HCT116 (cell line): Measurements from ENCODE around the gene EIF5AL1. TPM values are rescaled to one million over a fixed set of nuclear protein-coding genes. Genes with fewer than 3 reads are reported as not detected.

Experiments used
- ATAC-seq: fragments of 200-7000 bp; cut with Tn5 transposase; 2 replicates; pipeline ENCODE4 v1.9.1; 2020; ENCODE audit warnings: mild to moderate bottlenecking, moderate library complexity
- BruUV-seq: library from RNA; stranded (reverse); fragments of 400-500 nt; replicated peaks from 2 replicates; lab custom pipeline; 2021; lab: Mats Ljungman, UMichigan
- CTCF ChIA-PET: fragments of 300-600 bp; sonication (Branson Sonifier 250); formaldehyde crosslinking; loops from one replicate; lab custom pipeline; 2021; ENCODE audit warnings: antibody characterized with exemption; lab: Charles Lee
- POLR2A ChIA-PET: fragments of 300-600, 350-600 bp; sonication (Branson Sonifier 250); formaldehyde crosslinking; loops from one replicate; lab custom pipeline; 2021; ENCODE audit warnings: antibody characterized with exemption; lab: Charles Lee
- RAD21 ChIA-PET, 2 experiments: fragments of 300-600 bp; sonication (Branson Sonifier 250); formaldehyde crosslinking; loops; one replicate each; lab custom pipeline; 2023; ENCODE audit warnings: low total read pairs in 2 of 2; ENCODE audit not compliant: uncharacterized antibody in 2 of 2, unreplicated experiment in 2 of 2, low non-redundant PET in 1 of 2; lab: Charles Lee
- DNase-seq: peaks from one replicate; pipeline ENCODE4 v3.0.0-alpha.2; 2010; ENCODE audit warnings: low read depth, low spot score
- H2AFZ ChIP-seq: fragments of 200-600 bp; shearing (Covaris generic), sonication (generic); 2 replicates; pipeline ENCODE4 v1.6.1; 2017; ENCODE audit warnings: low read depth, mixed run types, mixed read lengths, antibody characterized with exemption, low read length; ENCODE audit not compliant: poor library complexity, severe bottlenecking
- H3K27ac ChIP-seq: 2 replicates; pipeline ENCODE4 v1.5.1; 2012; ENCODE audit warnings: low read depth, low read length
- H3K27me3 ChIP-seq: fragments of 200-600 bp; sonication (generic); 2 replicates; pipeline ENCODE4 v1.6.1; 2016; ENCODE audit warnings: mixed run types, low read length, mixed read lengths; ENCODE audit not compliant: insufficient read depth
- H3K36me3 ChIP-seq, 2 experiments: fragments of 200-500 bp in 1 of 2; fragments of 200-600 bp in 1 of 2; sonication (Bioruptor generic) in 1 of 2; sonication (generic) in 1 of 2; 2 replicates each; pipeline versions ENCODE4 v1.5.1 to v1.6.1; 2014 to 2016; ENCODE audit warnings: low read length in 2 of 2, inconsistent platforms in 1 of 2, mixed read lengths in 1 of 2, mixed run types in 1 of 2; ENCODE audit not compliant: insufficient read depth in 2 of 2, control insufficient read depth in 1 of 2
- H3K4me1 ChIP-seq, 2 experiments: fragments of 200-600 bp in 1 of 2; sonication (generic) in 1 of 2; 2 replicates each; pipeline versions ENCODE4 v1.5.1 to v1.6.1; 2012 to 2017; ENCODE audit warnings: low read length in 2 of 2, inconsistent platforms in 1 of 2, mild to moderate bottlenecking in 1 of 2, mixed read lengths in 1 of 2, mixed run types in 1 of 2, moderate library complexity in 1 of 2; ENCODE audit not compliant: insufficient read depth in 2 of 2, control insufficient read depth in 1 of 2
- H3K4me2 ChIP-seq: fragments of 200-600 bp; sonication (generic); 2 replicates; pipeline ENCODE4 v1.6.1; 2017; ENCODE audit warnings: mixed run types, low read length, mixed read lengths
- H3K4me3 ChIP-seq, 2 experiments: fragments of 200-600 bp in 1 of 2; sonication (generic) in 1 of 2; replicated peaks in 1 of 2; 2 replicates each; pipeline ENCODE4 v1.5.1; 2011 to 2016; ENCODE audit warnings: low read length in 2 of 2, control low read depth in 1 of 2, low read depth in 1 of 2, mild to moderate bottlenecking in 1 of 2, mixed read lengths in 1 of 2, mixed run types in 1 of 2
- H3K79me2 ChIP-seq: fragments of 200-600 bp; sonication (generic); 2 replicates; pipeline ENCODE4 v1.6.1; 2017; ENCODE audit warnings: mild to moderate bottlenecking, mixed run types, low read length, moderate library complexity, mixed read lengths; ENCODE audit not compliant: insufficient read depth
- H3K9ac ChIP-seq: fragments of 200-600 bp; sonication (generic); 2 replicates; pipeline ENCODE4 v1.6.1; 2016; ENCODE audit warnings: low read length, mixed read lengths
- H3K9me2 ChIP-seq: fragments of 200-600 bp; sonication (generic), shearing (Covaris generic); 2 replicates; pipeline ENCODE4 v1.6.1; 2017; ENCODE audit warnings: mixed run types, mild to moderate bottlenecking, moderate library complexity; ENCODE audit not compliant: insufficient read depth
- H3K9me3 ChIP-seq, 2 experiments: fragments of 200-500 bp in 1 of 2; fragments of 200-600 bp in 1 of 2; sonication (Bioruptor generic) in 1 of 2; sonication (generic) in 1 of 2; 2 replicates each; pipeline ENCODE4 v1.6.1; 2014 to 2017; ENCODE audit warnings: low read length in 2 of 2, mixed read lengths in 2 of 2, inconsistent platforms in 1 of 2, low read depth in 1 of 2, mild to moderate bottlenecking in 1 of 2, mixed run types in 1 of 2, moderate library complexity in 1 of 2; ENCODE audit not compliant: control insufficient read depth in 1 of 2, insufficient read depth in 1 of 2
- H4K20me1 ChIP-seq: fragments of 200-600 bp; sonication (generic), shearing (Covaris generic); 2 replicates; pipeline ENCODE4 v1.6.1; 2017; ENCODE audit warnings: mixed run types, mild to moderate bottlenecking, moderate library complexity; ENCODE audit not compliant: insufficient read depth
- CBX3 ChIP-seq: IDR thresholded peaks from 2 replicates; pipeline ENCODE4 v1.6.1; 2012; ENCODE audit warnings: low read depth
- CEBPB ChIP-seq: IDR thresholded peaks from 2 replicates; pipeline ENCODE4 v1.6.1; 2012; ENCODE audit warnings: low read depth
- ELF1 ChIP-seq: IDR thresholded peaks from 2 replicates; pipeline ENCODE4 v1.6.1; 2012; ENCODE audit warnings: low read depth, borderline replicate concordance
- EZH2 ChIP-seq: fragments of 200-600 bp; sonication (generic); IDR thresholded peaks from 2 replicates; pipeline ENCODE4 v1.6.1; 2017; ENCODE audit warnings: antibody characterized with exemption, mixed run types
- EZH2phosphoT487 ChIP-seq: fragments of 200-600 bp; IDR thresholded peaks from 2 replicates; pipeline ENCODE4 v1.6.1; 2018; ENCODE audit warnings: antibody characterized with exemption, borderline replicate concordance
- JUND ChIP-seq: IDR thresholded peaks from 2 replicates; pipeline ENCODE4 v1.6.1; 2012
- POLR2A ChIP-seq: IDR thresholded peaks from 2 replicates; pipeline ENCODE4 v1.7.0; 2011; ENCODE audit warnings: borderline replicate concordance; ENCODE audit not compliant: insufficient read depth, insufficient read length; ENCODE audit errors: extremely low read depth
- POLR2AphosphoS5 ChIP-seq: IDR thresholded peaks from 2 replicates; pipeline ENCODE4 v1.6.1; 2011; ENCODE audit warnings: mild to moderate bottlenecking, low read depth, low read length, moderate library complexity
- RAD21 ChIP-seq: IDR thresholded peaks from 2 replicates; pipeline ENCODE4 v1.6.1; 2012; ENCODE audit warnings: low read depth, mild to moderate bottlenecking
- SP1 ChIP-seq: IDR thresholded peaks from 2 replicates; pipeline ENCODE4 v1.6.1; 2012; ENCODE audit warnings: low read depth
- SRF ChIP-seq: IDR thresholded peaks from 2 replicates; pipeline ENCODE4 v1.6.1; 2012; ENCODE audit warnings: low read depth
- TCF7L2 ChIP-seq: IDR thresholded peaks from 2 replicates; pipeline ENCODE4 v1.7.0; 2011; ENCODE audit warnings: borderline replicate concordance, inconsistent platforms; ENCODE audit not compliant: insufficient read depth, insufficient read length; ENCODE audit errors: extremely low read depth
- ZFX ChIP-seq: fragments of 450-650 bp; IDR thresholded peaks from 2 replicates; pipeline ENCODE4 v1.6.1; 2017
- ZNF274 ChIP-seq: fragments of 200-500 bp; sonication (Bioruptor generic); IDR thresholded peaks from 2 replicates; pipeline ENCODE4 v1.6.1; 2014; ENCODE audit warnings: mild to moderate bottlenecking, low read depth, low read length, inconsistent platforms
- intact Hi-C: fragments of 100-400 bp; cut with micrococcal nuclease; formaldehyde crosslinking; loops from 2 replicates; pipeline ENCODE4 v1.10.0; 2022
- total RNA-seq: library from RNA; stranded (reverse); gene quantifications from one replicate; pipeline ENCODE4 v1.2.1, GENCODE V29; 2021; ENCODE audit not compliant: unreplicated experiment
- TF ChIP-seq, protein P1 (sequence below): IDR thresholded peaks from 2 replicates; pipeline ENCODE4 v1.6.1; 2012
- TF ChIP-seq, protein P2 (sequence below), 3 experiments: fragments of 200-600 bp in 1 of 3; sonication (generic) in 1 of 3; IDR thresholded peaks in 2 of 3; conservative IDR thresholded peaks in 1 of 3; 2 replicates each; pipeline ENCODE4 v1.5.1; 2012 to 2017; ENCODE audit warnings: low read depth in 2 of 3, low read length in 2 of 3, antibody characterized with exemption in 1 of 3, borderline replicate concordance in 1 of 3, control low read depth in 1 of 3, mild to moderate bottlenecking in 1 of 3, mixed read lengths in 1 of 3, mixed run types in 1 of 3, moderate library complexity in 1 of 3; ENCODE audit not compliant: insufficient read depth in 1 of 3
- TF ChIP-seq, protein P3 (sequence below): IDR thresholded peaks from 2 replicates; pipeline ENCODE4 v1.6.1; 2012

Gene EIF5AL1
- total RNA-seq, 1 experiment from 2014 or later, result 5.6 TPM

DNA sequence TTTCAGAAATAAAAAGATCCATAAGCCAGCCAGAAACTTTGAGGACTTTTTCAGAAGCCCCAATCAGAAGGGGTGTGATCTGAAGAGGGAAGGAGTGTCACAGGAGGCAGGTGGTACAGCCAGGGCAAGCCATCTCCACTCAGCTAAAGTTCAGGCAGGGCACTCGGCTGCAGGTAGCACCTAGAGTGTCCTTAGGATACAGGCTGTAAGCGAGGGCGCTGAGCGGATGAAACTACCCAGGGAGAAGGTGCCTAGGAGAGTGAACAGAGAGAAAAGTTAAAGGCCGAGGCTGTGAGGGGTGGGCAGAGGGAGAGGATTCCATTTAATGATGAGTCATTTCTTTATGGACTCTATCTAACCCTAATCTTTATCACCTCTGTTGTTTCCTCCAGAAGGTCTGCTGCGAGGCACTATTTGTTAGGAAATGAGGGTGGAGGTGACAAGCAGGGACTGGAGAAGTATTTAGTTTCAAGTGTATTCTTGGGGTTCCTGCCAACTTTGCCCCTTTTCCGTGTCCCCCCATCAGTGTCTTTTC lies 37.1 kb upstream of the EIF5AL1 start:
- Histone ChIP-seq H3K9ac (no peak overlapping the region), H2AFZ (no peak overlapping the region), H3K36me3 (no peaks in the 10 kb centered on the region), H3K4me3 (no peak overlapping the region), H3K4me2 (no peak overlapping the region), H3K27ac (no peak overlapping the region), H3K4me1 (no peaks in the 10 kb centered on the region), H4K20me1 (no peaks in the 10 kb centered on the region), H3K9me2 (no peaks in the 10 kb centered on the region), H3K9me3 (no peaks in the 10 kb centered on the region), H3K27me3 (no peaks in the 10 kb centered on the region), H3K79me2 (no peaks in the 10 kb centered on the region)
- DNase-seq (no peak), ATAC-seq (no peak)
- no peak for TF ChIP-seq POLR2A
- TF ChIP-seq EZH2, result no peak
- TF ChIP-seq, protein P1, sequence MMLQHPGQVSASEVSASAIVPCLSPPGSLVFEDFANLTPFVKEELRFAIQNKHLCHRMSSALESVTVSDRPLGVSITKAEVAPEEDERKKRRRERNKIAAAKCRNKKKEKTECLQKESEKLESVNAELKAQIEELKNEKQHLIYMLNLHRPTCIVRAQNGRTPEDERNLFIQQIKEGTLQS, result no peak
- TF ChIP-seq, protein P2, sequence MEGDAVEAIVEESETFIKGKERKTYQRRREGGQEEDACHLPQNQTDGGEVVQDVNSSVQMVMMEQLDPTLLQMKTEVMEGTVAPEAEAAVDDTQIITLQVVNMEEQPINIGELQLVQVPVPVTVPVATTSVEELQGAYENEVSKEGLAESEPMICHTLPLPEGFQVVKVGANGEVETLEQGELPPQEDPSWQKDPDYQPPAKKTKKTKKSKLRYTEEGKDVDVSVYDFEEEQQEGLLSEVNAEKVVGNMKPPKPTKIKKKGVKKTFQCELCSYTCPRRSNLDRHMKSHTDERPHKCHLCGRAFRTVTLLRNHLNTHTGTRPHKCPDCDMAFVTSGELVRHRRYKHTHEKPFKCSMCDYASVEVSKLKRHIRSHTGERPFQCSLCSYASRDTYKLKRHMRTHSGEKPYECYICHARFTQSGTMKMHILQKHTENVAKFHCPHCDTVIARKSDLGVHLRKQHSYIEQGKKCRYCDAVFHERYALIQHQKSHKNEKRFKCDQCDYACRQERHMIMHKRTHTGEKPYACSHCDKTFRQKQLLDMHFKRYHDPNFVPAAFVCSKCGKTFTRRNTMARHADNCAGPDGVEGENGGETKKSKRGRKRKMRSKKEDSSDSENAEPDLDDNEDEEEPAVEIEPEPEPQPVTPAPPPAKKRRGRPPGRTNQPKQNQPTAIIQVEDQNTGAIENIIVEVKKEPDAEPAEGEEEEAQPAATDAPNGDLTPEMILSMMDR (IDR thresholded peaks at IDR 0.05 in 2 of 3, conservative IDR thresholded peaks at IDR 0.05 in 1 of 3; ENCODE audit: borderline replicate concordance in 1 of 3, insufficient read depth in 1 of 3, low read depth in 2 of 3, low read length in 2 of 3), result no peak
- no peak for TF ChIP-seq POLR2AphosphoS5
- TF ChIP-seq CBX3, result no peak
- no peak for TF ChIP-seq SP1
- no peak for TF ChIP-seq CEBPB
- no peak for TF ChIP-seq SRF
- no peak for TF ChIP-seq ZNF274
- TF ChIP-seq TCF7L2, result no peak
- no peak for TF ChIP-seq ELF1
- TF ChIP-seq JUND, result no peak
- TF ChIP-seq ZFX, result no peak
- TF ChIP-seq, protein P3, sequence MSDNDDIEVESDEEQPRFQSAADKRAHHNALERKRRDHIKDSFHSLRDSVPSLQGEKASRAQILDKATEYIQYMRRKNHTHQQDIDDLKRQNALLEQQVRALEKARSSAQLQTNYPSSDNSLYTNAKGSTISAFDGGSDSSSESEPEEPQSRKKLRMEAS, result no peak
- TF ChIP-seq EZH2phosphoT487, result no peak
- no peak for TF ChIP-seq RAD21
- intact Hi-C loops, result no loop called here
- RAD21 ChIA-PET, result no interaction called here
- CTCF ChIA-PET, result interaction anchor here (1.9 kb wide), 1 partner anchor 12 kb away, joined by 8 read pairs; no protein-coding TSS in a partner anchor
- POLR2A ChIA-PET, result no interaction called here
- BruUV-seq, result no TSS peak
